Keratinocyte (primary cell): Measurements from ENCODE around the gene ZSCAN9. TPM values are rescaled to one million over a fixed set of nuclear protein-coding genes. Genes with fewer than 3 reads are reported as not detected.

Source experiments
- DNase-seq: peaks from one replicate; pipeline ENCODE4 v3.0.0-alpha.2; 2011; ENCODE audit warnings: low read depth, missing footprints, low spot score
- FAIRE-seq: peaks from 2 replicates; lab custom pipeline; 2011; peaks lifted over from hg19 to GRCh38; lab: Jason Lieb, UNC
- H2AFZ ChIP-seq: 2 replicates; pipeline ENCODE4 v1.6.0; 2012; ENCODE audit warnings: low read length, control low read depth, inconsistent platforms; ENCODE audit not compliant: control insufficient read depth
- H3K27ac ChIP-seq: 2 replicates; pipeline ENCODE4 v1.5.1; 2011; ENCODE audit warnings: low read length; ENCODE audit not compliant: control insufficient read depth, insufficient read depth
- H3K27me3 ChIP-seq: 3 replicates; pipeline ENCODE4 v1.6.0; 2011; ENCODE audit warnings: low read length; ENCODE audit not compliant: control insufficient read depth, insufficient read depth; ENCODE audit errors: extremely low read depth
- H3K36me3 ChIP-seq, 2 experiments: 2 replicates in 1 of 2; 3 replicates in 1 of 2; pipeline ENCODE4 v1.5.1; 2011; ENCODE audit warnings: low read length in 2 of 2, mild to moderate bottlenecking in 1 of 2; ENCODE audit not compliant: control insufficient read depth in 2 of 2, insufficient read depth in 2 of 2; ENCODE audit errors: extremely low read depth in 1 of 2
- H3K4me1 ChIP-seq: 3 replicates; pipeline ENCODE4 v1.5.1; 2011; ENCODE audit warnings: low read length; ENCODE audit not compliant: control insufficient read depth, insufficient read depth; ENCODE audit errors: extremely low read depth
- H3K4me2 ChIP-seq: 3 replicates; pipeline ENCODE4 v1.6.0; 2011; ENCODE audit warnings: low read depth, low read length; ENCODE audit not compliant: control insufficient read depth, insufficient read depth; ENCODE audit errors: extremely low read depth
- H3K4me3 ChIP-seq, 3 experiments: fragments of 200-600 bp in 1 of 3; sonication (generic) in 1 of 3; 2 replicates in 2 of 3; 3 replicates in 1 of 3; pipeline ENCODE4 v1.5.1; 2011 to 2016; ENCODE audit warnings: low read length in 3 of 3, mild to moderate bottlenecking in 3 of 3, control low read depth in 2 of 3, inconsistent platforms in 1 of 3, low read depth in 1 of 3, mixed read lengths in 1 of 3, mixed run types in 1 of 3, moderate library complexity in 1 of 3; ENCODE audit not compliant: control insufficient read depth in 2 of 3, insufficient read depth in 2 of 3; ENCODE audit errors: extremely low read depth in 1 of 3
- H3K79me2 ChIP-seq: 2 replicates; pipeline ENCODE4 v1.6.0; 2012; ENCODE audit warnings: low read length; ENCODE audit not compliant: control insufficient read depth, insufficient read depth
- H3K9ac ChIP-seq: 3 replicates; pipeline ENCODE4 v1.6.0; 2011; ENCODE audit warnings: low read length; ENCODE audit not compliant: control insufficient read depth, insufficient read depth; ENCODE audit errors: extremely low read depth
- H3K9me1 ChIP-seq: 3 replicates; pipeline ENCODE4 v1.6.0; 2011; ENCODE audit warnings: low read length; ENCODE audit not compliant: control insufficient read depth, insufficient read depth; ENCODE audit errors: extremely low read depth
- H3K9me3 ChIP-seq: 2 replicates; pipeline ENCODE4 v1.5.1; 2012; ENCODE audit warnings: low read depth, low read length; ENCODE audit not compliant: control insufficient read depth
- H4K20me1 ChIP-seq: 3 replicates; pipeline ENCODE4 v1.6.0; 2011; ENCODE audit warnings: low read length; ENCODE audit not compliant: control insufficient read depth, insufficient read depth; ENCODE audit errors: extremely low read depth
- EZH2 ChIP-seq: IDR thresholded peaks from one replicate; pipeline ENCODE4 v1.6.1; 2012; ENCODE audit warnings: inconsistent platforms, mild to moderate bottlenecking, low read length, moderate library complexity
- dilution Hi-C: fragments of 300-500 bp; cut with MboI; formaldehyde crosslinking; loops from one replicate; pipeline ENCODE4 v1.7.0; 2020; ENCODE audit warnings: low sequenced_read_pairs; ENCODE audit not compliant: extremely low pct_ligation_motif_present
- polyA plus RNA-seq, 5 experiments: library from polyadenylated mRNA; depleted of rRNA in 3 of 5; stranded (reverse) in 3 of 5; stranded (forward) in 1 of 5; unstranded in 1 of 5; fragments of >200 nt; gene quantifications; 1 replicate in 1 of 5; 2 replicates in 3 of 5; 3 replicates in 1 of 5; pipeline versions ENCODE4 v1.2.1 to v1.2.3, GENCODE V29; 2011 to 2012; ENCODE audit warnings: missing spikeins in 2 of 5, low read depth in 1 of 5, low replicate concordance in 1 of 5
- TF ChIP-seq, protein P1 (sequence below), 3 experiments: IDR thresholded peaks in 1 of 3; conservative IDR thresholded peaks in 1 of 3; optimal IDR thresholded peaks in 1 of 3; 2 replicates in 2 of 3; 3 replicates in 1 of 3; pipeline versions ENCODE3 to v1.5.1; 2011; ENCODE audit warnings: low read length in 3 of 3, mild to moderate bottlenecking in 3 of 3, moderate library complexity in 2 of 3, control low read depth in 1 of 3, inconsistent platforms in 1 of 3; ENCODE audit not compliant: insufficient read depth in 2 of 3; ENCODE audit errors: extremely low read depth in 1 of 3

Gene ZSCAN9
- polyA plus RNA-seq, 1 donor (not counting 4 experiments of a cell fraction or from before 2014, with no cell fraction given) = 12.0 TPM

DNA sequence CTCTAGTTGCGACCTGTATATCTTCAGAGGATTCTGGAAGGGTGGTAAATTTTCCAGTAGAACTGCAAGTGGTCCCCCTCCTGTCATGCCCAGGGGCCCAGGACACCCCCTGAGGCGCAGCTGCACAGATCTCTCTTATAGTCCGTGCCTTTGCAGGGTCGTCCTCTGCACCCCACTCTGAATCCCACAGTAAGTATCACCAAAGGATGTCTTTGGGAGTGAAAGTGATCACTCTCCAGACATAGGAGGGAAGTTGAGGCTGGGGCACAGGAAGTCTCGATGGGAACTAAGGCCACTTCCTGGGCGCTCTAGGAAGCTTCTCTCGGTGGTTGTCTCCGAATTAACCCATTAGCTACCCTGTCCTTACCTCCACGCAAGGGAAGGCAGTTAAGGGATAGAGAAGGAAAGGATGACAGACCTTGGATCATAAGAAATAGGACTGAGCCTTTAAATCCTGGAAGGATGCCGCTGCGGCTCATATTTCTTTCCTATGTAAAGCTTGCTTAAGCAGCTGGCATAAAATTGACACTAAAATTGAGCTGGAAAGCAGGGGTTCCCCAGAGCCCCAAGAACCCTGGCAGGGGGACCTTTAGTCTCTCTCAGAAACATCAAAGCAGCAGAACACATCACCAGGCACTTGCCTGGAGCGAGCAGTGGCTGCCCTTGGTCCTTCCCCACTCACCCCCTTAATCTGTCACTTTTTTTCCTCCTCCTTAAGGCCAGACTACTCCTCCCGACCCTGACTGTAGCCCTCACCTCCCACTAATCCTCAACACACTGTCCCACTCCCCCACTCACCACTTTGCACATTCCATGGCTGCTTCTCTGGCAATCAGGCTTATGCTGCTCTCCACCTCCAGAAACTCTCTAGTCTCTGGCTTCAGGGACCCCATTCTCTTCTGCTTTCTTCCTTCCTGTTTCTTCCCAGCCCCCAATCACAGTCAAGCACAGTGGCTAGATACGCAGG lies 27.2 kb downstream of the ZSCAN9 start, which contains the start of gene ZKSCAN4:
Gene ZKSCAN4 (minus strand): TSS at position 261 of the 967 bp plus-strand sequence. CDS start 289 bp downstream, outside the sequence.
- dilution Hi-C loops = no loop called here
- peak within 1 kb of the TSS; percentile 84 to 92 (median 89) for H3K4me3 ChIP-seq
- peaks cover 0 to 3% of the 10 kb centered on the region in 2 experiments for H3K36me3 ChIP-seq
- H3K27me3 ChIP-seq = no peaks in the 10 kb centered on the region
- FAIRE-seq = peak; percentile 80
- no peaks in the 10 kb centered on the region for H4K20me1 ChIP-seq
- peak within 1 kb of the TSS; percentile 21 for H3K27ac ChIP-seq
- H3K4me2 ChIP-seq = peak within 1 kb of the TSS; percentile 80
- DNase-seq = peak; percentile 44
- TF ChIP-seq, protein P1, sequence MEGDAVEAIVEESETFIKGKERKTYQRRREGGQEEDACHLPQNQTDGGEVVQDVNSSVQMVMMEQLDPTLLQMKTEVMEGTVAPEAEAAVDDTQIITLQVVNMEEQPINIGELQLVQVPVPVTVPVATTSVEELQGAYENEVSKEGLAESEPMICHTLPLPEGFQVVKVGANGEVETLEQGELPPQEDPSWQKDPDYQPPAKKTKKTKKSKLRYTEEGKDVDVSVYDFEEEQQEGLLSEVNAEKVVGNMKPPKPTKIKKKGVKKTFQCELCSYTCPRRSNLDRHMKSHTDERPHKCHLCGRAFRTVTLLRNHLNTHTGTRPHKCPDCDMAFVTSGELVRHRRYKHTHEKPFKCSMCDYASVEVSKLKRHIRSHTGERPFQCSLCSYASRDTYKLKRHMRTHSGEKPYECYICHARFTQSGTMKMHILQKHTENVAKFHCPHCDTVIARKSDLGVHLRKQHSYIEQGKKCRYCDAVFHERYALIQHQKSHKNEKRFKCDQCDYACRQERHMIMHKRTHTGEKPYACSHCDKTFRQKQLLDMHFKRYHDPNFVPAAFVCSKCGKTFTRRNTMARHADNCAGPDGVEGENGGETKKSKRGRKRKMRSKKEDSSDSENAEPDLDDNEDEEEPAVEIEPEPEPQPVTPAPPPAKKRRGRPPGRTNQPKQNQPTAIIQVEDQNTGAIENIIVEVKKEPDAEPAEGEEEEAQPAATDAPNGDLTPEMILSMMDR (optimal IDR thresholded peaks at IDR 0.05 in 1 of 3, IDR thresholded peaks at IDR 0.05 in 1 of 3, conservative IDR thresholded peaks at IDR 0.05 in 1 of 3; ENCODE audit: extremely low read depth in 1 of 3, insufficient read depth in 2 of 3, low read length in 3 of 3) = no peak
- TF ChIP-seq EZH2 = no peak
- H3K79me2 ChIP-seq = peaks cover 14% of the 10 kb centered on the region
- H3K4me1 ChIP-seq = peaks cover 14% of the 10 kb centered on the region
- H3K9me3 ChIP-seq = no peaks in the 10 kb centered on the region
- peak within 1 kb of the TSS; percentile 75 for H3K9ac ChIP-seq
- H2AFZ ChIP-seq = peak within 1 kb of the TSS; percentile 93
- H3K9me1 ChIP-seq = no peaks in the 10 kb centered on the region

DNA sequence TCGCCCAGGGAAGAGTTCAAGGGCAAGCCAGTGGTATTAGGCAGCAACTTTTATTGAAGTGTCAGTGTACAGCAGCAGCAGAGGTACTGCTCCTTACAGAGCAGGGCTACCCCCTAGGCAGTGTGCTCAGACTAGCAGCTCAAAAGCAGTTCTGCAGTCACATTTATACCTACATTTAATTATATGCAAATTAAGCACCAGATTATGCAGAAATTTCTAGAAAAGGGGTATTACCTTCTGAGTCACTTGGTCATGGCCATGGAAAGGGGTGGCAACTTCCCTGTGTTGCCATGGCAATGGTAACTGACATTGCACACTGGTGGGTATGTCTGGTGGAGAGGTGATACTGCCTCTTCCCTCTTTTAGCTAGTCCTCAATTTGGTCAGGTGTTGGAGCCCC lies 29.0 kb downstream of the ZSCAN9 start:
- Histone ChIP-seq H2AFZ (no peak overlapping the region), H3K9me3 (no peaks in the 10 kb centered on the region), H3K36me3 (no peaks in the 10 kb centered on the region), H3K9ac (no peak overlapping the region), H3K27ac (no peak overlapping the region), H3K9me1 (no peaks in the 10 kb centered on the region), H3K4me2 (no peak overlapping the region), H4K20me1 (no peaks in the 10 kb centered on the region), H3K79me2 (peaks cover 14% of the 10 kb centered on the region), H3K4me3 (no peak overlapping the region), H3K27me3 (peaks cover under 1% of the 10 kb centered on the region), H3K4me1 (peaks cover 18% of the 10 kb centered on the region)
- FAIRE-seq (no peak), DNase-seq (no peak)
- TF ChIP-seq EZH2 = no peak
- TF ChIP-seq, protein P1 (optimal IDR thresholded peaks at IDR 0.05 in 1 of 3, IDR thresholded peaks at IDR 0.05 in 1 of 3, conservative IDR thresholded peaks at IDR 0.05 in 1 of 3; ENCODE audit: extremely low read depth in 1 of 3, insufficient read depth in 2 of 3, low read length in 3 of 3) = no peak
- dilution Hi-C loops = no loop called here
